ENCODE data around the gene FBXW12.
"Not testable (repeated sequence)": the region's sequence is repeated elsewhere in the genome, so short reads cannot be mapped to it uniquely, and the experiment has no call there.

FBXW12 gene

DNA sequence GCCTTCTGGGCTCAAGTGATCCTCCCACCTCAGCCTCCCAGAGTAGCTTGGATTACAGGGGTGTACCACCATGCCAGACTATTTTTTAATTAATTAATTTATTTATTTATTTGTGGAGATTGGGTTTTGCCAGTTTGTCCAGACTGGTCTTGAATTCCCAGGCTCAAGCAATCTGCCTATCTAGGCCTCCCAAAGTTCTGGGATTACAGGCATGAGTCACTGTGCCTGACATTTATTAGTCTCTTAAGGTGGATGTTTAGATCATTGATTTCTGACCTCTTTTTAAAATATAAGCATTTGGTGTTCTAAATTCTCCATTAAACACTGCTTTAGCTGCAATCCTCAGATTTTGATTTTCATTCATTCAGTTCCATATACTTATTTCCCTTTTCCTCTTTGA, 15.6 kb downstream of the FBXW12 start:
- no peak for DNase-seq

DNA sequence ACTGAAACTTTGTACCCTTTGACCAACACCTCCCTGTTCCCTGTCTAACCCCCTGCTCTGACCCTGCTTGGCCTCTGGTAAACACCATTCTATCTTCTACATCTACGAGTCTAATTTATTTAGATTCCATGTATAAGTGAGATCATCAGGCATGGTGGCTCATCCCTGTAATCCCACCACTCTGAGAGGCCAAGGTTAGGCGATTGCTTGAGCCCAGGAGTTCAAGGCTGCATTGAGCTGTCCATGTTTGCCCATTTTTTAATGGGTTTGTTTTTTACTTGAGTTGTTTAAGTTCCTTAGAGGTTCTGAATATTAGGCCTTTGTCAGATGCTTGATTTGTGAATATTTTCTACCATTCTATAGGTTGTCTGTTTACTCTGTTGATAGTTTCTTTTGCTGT, 16.9 kb downstream of the FBXW12 start:
- no peak for DNase-seq

DNA sequence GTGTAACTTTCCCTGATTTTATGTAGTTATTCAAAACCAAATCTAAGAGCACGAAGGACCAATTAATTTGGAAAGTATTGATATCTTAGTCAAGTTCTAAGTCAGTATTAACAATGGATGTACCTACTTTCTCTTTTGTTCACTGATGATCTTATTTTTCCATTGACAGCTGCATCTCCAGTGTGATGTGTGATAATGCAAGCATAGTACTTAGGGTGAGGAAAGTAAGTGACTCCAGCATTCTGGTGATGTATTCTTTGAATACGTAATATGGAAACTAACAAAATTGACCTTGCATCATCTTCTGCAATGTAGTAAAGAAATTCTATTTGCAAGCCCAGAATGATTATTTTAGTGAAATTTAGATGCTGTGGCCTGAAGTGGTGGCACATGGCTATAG, 22.4 kb downstream of the FBXW12 start:
- DNase-seq, result no peak

DNA sequence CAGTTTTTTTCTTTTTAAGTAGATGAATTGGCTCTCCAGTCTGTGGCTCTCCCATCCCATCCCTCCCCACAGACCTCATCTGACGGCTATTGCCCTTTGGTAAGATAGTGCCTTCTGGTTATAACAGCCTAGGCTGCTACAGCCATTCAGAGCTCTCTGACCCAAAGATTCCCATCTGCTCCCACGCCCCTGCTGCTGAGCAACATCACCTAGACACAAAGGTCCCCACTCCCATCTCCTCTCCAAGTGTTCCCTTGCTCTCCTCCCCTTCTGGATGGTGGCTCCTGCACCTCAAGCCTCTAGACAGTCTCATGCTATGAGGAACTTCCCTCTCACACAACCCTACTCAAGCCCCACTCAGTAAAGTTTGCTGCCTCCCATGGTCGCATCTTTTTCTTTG, 23.7 kb downstream of the FBXW12 start:
- DNase-seq, result no peak

DNA sequence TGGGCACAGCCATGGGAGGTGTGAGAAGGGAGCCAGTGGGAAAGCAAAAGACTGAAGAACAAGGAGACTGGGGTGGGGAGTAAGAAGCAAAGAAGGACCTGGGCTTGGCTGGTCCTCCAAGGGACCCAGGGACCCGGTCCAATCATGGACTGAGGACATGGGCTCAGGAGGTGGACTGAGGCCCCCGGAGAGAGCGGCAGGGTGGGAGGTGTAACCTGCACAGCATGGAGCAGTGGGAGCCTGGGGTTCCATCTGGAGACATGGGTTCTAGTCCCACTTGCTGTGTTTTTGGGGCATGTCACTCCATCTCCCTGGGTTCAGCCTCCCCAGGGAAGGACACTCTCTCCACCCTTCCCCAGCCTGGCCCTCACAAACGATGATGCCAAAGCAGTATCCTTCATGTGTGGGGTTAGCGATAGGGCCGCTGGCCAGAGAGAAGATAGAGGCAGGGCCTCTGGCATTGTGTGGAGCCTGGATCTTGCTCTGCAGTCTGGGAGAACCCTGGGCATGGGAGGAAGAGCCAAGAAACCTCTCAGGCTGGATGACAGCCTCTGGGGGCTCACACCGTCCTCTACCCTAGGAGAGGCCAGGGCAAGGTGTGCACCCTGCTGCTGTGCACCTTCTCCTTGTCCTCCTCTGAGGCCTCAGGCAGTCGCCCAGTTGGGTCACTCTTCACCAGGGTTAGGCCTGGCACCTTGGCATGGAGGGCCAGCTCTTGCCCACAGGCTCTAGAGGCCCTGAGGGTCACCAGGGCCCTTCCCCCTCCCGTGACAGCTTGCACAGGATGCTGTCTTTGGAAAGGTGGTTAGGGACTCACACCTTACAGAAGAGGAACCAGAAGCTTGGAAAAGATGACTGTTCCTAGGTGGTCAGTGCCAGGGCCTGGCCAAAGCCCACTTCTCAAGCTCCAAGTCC, 26.0 kb downstream of the FBXW12 start:
- no peak for DNase-seq

DNA sequence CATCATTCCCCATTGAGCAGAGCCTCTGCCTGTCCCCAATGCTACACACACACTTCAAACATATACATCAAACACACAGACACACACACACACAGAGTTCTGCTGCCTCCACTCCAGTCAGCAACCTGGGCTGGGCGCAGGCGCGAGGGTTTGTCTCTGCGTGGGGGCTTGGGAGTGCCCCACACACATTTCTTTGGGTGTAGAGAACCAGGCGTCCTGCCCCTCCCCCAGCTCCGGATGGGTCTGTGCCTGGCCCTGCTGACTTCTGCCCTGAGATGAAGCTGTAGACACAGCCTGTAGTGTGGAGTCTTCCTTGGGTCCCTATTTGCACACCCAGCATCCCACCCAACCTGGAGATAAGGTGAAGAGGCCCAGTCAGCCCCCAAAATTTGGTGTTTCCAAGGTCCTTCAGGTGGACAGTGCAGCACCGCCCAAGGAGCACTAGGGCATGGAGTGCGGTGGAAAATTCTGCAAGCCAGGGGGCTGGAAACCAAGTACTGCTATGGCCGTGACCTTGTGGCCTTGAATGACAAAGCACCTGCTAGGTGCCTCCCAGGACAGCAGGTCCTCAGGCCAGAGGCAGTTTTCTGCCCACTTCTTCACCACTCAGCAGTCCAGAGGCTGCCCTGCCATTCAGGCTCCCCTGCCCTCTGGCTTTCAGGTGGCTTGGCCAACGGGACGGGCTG, 26.8 kb downstream of the FBXW12 start:
- no peak for DNase-seq

DNA sequence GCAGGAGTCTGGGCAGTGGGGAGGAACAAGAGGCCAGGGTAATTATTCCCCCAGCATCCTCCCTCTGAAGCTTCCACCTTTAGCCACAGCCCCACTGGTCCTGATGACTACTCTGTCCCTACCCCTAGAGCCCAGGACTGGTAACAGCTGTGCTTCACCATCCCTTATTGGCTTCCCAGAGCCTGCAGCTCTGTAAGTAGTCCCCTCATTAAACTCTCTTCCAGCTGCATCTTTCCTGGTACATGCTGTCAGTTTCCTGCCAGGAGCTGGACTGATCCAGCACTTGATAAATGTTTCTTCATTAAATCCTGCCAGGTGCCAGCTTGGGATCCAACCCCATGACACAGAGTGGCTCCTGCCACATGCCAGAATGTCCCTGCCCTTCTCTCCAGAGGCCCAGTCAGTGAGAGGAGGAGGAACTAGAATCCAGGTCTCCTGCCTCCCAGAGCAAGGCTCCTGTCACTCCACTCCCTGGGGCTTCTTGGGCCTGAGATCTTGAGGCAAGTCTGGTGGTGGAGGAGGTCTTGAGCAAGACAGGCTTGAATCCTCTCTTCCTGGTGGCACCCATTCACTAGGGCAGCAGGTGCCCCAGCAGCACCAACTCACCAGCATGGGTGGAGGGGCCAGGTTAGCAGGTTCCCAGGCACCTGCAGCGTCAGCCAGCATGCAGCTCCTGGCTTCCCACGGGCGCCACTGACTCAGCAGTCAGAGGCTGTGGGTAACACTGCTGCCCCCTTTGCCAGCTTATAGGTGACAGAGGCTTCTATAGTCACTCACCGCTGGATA, 27.6 kb downstream of the FBXW12 start:
- DNase-seq, result no peak

DNA sequence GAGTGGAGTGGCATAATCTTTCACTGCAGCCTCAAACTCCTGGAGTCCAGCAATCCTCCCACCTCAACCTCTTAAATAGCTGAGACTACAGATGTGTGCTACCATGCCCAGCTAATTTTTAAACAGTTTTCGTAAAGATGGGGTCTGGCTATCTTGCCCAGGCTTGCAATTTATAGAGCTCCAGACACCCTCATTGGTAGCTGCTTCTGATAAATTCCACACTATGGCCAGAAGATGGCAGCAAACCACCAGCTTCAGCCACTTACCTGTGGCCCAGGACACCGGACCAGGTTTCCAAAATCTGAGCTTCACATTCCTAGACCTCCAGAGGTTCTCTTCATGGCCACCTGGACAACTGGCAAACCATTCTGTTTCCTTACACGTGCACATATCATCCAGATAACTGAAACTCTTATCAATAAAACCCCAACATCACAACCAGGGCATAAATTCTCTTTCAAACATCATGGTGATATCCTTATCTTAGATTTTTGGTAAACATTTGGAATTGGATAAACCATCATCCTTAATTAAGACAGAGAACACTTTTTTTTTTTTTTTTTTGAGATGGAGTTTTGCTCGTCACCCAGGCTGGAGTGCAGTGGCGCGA, 28.9 kb downstream of the FBXW12 start:
- peak; percentile 39 for DNase-seq

DNA sequence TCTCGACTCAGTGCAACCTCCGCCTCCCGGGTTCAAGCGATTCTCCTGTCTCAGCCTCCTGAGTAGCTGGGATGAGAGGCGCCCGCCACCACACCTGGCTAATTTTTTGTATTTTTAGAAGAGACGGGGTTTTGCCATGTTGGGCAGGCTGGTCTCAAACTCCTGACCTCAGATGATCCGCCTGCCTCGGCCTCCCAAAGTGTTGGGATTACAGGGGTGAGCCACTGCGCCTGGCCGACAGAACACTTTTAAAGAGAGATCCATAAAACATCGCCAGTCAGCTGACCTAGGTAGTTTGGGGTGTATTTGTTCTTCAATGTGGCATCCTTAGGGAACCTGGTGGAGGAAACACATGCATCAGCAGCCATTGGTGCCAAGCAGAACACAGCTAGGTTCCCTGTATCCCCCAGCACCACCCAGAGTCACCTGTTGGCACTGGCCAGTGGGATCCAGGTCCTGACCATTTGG, 29.4 kb downstream of the FBXW12 start:
- not testable (repeated sequence) for DNase-seq

DNA sequence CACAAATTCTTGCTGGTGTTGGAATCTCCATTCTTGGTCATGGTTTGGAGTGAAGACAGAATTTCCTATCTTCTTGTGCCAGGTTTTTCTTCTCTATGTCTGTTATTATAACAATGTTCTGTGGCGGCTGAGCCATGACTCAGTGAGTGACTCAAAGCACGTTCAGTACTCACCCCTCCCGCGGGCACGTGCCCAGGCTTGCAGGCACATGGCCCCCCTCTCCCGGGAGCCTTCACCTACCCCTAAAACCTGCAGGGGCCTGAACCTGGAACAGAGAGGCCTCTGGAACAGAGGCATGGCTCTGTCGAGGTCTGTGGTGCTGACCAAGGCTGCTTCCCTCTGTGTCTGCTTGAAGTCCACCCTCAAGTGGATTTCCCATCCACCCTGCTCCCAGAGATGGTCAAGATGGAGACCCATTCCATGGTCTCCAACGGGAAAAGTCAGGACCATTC, 30.3 kb downstream of the FBXW12 start:
- no peak for DNase-seq

DNA sequence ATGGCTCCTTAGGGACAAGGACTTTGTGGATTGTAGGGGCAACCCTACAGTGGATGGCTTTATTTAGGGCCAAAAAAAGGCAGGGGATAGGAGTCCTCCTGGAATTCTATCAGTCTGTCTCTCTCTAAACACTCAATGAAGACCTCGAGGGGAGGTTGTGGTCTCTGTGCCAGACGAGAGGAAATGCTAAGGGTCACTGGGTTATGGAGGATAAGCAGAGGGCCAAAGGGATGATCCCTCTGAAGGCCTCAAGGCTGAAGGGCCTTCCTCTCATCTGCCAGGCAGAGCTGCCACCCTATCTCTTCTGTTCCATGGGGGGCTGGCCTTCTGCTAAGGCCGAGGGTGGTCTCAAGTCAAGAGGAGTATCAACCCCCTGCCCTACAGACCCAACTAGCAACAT, 30.9 kb downstream of the FBXW12 start:
- DNase-seq, result no peak

DNA sequence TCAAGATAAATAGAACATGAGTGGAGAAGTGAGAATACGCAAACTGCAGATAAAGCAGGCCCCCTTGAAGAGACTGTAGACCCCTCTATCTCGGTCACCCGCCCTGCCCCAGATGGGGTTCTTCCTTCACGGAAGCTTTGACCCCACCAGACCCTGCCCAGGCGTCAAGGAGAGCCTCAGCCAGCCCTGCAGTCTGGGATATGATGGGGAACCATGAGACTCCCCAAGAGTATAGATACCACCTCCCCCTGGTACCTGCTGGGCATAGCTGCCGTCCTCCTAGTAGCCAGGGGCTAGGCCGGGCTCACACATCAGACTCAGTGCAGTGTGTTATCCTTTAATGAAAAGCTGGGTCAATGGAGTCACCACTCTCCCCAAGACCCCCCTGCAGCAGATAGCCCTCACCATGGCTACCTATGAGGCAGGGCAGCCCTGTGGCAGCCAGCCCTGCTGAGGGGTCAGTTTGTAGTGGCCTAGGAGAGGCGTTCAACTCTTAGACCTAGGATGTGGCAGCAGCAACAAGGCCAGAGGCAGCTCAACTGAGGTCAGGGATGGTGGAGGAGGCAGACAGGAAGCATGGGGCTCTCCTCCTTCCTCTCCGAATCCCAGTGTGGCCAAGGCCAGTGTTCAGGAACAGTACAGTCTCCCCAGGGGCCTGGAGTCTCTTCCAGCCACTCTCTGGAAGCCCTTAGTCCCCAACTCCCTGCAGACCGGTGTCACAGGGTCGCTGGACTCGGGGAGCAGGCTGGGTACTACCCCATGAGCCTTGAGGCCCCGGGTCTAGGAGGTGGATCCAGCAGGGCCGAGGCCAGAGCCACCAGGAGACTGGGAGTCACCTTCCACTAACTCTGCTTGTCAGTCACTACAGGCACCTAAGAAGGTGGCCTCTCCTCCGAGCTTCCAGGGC, 31.8 kb downstream of the FBXW12 start:
- DNase-seq, result no peak

DNA sequence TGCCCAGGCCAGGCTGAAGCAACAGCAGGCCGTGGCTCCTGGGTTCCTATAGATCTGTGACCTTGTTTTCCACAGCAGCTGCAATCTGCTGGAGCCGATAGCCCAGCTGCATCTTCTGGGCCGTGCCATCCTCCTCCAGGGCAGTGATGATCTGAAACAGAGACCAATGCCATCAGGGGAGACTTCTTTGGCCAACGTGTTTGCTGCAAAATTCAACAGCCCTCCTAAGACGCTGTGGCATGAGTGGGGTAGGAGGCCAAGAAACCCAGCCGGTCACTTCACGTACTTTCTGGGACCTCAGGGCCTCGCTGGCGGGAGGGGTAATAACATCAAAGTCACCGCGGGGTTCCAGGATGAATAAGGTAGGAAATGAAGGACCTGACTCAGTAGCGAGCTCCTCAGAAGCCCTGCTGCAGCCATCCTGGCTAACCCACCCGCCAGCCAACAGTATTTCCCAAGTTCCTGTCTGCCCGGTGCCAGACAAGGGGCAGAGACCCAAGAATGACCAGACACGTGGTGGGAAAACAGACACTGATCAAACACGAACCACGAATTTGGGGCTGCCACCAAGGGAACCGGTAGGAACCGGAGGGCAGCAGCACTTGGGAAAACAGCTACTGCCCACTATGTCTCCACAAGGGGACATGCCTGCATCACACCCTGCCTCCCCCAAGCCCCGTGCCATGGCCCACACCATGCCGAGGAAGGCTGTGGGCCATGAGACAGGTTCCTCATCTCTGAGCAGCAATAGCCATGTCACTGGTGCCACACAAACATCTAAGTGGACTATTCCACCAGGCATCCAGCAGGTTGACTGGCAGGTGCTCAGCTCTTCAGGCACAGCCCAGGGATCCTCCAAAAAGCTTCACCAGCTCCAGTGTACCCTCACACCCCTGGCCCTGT, 32.7 kb downstream of the FBXW12 start:
- DNase-seq, result no peak

DNA sequence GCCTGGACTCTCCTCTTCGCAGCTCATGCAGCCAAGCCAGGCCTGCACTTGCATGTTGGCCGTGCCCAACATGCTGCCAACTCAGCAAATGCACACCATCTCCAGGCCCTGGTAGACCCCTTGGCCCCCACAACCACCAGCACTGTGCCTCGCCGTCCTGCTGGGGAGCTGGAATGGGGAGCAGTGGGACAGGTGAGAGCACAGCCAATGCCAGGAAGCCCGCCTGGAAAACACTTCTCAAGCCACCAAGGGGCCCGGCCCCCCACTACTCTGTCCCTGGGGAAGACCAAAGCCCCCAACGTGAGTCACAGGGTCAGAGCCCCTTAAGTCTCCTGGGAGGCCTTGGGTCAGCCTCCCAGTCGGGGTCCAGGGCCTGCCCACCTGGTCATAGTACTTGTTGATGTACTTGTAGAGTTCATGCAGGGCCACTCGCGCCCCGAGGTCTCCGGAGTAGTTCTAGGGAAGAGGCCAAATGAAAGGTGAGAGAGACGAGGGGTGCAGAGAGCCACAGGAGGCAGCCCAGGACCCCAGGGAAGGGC, 33.4 kb downstream of the FBXW12 start:
- no peak for DNase-seq

DNA sequence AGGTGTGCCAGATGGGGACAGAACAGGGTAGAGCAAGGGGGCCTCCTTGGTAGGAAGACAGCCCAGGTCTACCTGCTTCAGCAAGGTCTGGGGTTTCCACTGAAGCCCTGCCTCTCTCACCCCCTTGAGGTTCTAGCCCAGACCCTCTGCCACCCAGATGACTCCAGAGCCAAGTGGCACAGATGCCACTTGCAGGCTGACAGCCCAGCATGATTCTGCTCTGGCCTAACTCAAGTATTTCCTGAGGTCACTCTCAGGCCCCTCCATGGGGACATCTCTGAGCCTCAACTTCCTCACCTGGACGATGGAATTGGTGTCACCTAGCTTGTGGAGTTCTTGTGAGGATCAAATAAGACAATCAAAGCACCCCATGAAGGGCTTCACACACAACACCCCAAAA, 34.0 kb downstream of the FBXW12 start:
- DNase-seq, result no peak

DNA sequence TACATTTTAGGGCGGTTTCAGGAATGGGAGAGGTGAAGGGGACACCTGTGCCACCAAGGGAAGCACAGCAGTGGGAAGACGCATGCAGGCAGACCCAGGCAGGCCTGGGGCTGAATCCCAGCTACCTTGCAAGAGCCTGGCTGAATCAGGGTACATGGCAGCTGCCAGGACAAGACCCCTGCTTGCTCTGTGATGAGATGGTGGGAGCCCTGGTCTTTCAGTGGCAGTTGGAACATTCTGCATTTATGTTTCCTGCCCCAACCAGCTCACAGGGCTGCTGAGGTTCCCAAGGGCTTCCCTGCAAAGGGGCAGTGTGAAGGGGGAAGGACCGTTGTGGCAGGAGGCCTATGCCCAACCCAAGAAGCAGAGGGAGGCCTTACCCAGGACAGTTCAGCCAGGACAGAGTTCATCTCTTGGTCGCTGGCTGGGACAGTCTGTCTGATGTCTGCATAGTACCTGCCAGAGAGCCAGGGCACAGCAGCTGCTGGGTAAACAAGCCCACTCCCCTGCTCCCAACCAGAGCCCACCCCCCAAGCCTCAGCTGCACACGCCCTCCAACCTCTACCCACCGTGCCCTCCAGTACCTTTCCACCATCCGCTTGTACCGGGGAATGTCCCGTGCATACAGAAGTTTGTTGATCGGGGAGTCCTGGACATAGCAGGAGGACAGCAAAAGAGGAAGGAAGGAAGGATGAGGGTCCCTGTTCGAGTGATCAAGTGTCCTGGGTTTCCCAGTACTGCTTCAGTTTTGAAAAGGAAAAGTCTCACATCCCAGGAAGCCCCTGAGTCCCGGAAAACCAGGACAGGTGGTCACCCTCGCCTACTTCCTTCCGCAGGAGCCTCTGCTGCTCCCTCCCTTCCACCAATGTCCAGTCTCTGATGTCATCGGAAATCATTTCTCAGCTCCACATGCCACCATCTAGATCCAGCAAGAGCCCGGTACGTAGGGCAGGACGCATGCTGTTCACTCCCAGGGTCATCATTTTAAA, 34.7 kb downstream of the FBXW12 start:
- no peak for DNase-seq

DNA sequence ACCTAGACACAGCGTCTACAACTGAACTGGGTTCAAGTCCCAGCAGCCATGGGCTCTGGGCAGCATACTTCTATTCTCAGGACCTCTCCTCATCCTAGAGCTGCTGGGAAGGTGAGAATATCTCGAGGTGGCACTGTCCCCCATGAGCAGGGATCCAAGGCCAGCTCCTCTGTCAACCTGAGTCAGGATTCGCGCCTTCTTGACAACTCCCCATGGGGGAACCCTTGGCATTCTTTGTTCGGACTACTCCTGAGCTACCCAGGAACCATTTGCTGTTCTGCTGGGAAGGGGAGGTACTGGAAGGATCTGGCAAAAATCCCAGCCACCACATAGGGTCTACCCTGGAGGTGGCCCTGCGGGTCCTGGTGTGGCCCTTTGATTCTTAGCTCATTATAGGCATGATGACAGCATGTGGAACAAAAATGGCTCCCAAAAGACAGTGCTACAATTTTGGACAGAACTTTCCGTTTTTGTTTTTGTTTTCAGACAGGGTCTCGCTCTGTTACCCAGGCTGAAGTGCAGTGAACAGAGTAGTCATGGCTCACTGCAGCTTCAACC, 35.6 kb downstream of the FBXW12 start:
- no peak for DNase-seq

DNA sequence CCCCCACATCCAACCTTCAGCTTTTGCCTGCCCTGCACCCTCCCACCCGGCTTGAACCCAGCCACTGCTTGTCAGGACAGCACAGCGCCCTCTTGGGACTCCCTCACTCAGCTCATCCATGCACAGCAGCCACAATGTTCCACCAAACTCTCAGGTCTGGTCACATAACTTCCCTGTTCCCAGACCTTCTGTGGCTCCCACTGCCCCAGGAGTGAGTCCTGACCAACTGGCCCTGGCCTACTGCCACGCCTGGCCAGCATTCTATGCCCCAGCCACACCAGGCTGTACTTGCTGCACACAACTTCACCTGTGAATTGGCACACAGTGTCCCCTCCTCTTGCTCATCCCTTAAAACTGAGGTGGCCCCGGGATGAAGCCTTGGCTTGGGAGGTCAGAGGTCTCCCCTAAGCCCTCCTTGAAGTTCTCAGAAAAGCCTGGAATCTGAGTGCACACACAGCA, 36.8 kb downstream of the FBXW12 start:
- DNase-seq, result no peak

All from NCI-H2171 treated with DMSO at 0.1 percent for 48 hours (cell line).